CD4-positive, alpha-beta T cell (primary cell): Measurements from ENCODE around the gene PPP2R5C. TPM values are rescaled to one million over a fixed set of nuclear protein-coding genes. Genes with fewer than 3 reads are reported as not detected.

Source experiments
- ATAC-seq: fragments of 200-7000 bp; cut with Tn5 transposase; one replicate; pipeline ENCODE4 v1.10.0; 2022; ENCODE audit warnings: mild to moderate bottlenecking; ENCODE audit not compliant: poor library complexity
- CTCF ChIA-PET: fragments of 350-600 bp; sonication (Branson Sonifier 250); formaldehyde crosslinking; loops from one replicate; lab custom pipeline; 2021; ENCODE audit warnings: antibody characterized with exemption, inconsistent platforms; lab: Charles Lee
- POLR2A ChIA-PET: fragments of 350-600 bp; sonication (Branson Sonifier 250); formaldehyde crosslinking; loops from one replicate; lab custom pipeline; 2021; ENCODE audit warnings: antibody characterized with exemption, inconsistent platforms; lab: Charles Lee
- DNase-seq, 14 experiments: peaks; one replicate each; pipeline ENCODE4 v3.0.0-alpha.2; 2013 to 2020; ENCODE audit warnings: mixed read lengths in 2 of 14
- H3K27ac ChIP-seq, 2 donors: one replicate each; pipeline versions ENCODE4 v1.5.1 to v1.7.0; 2013; ENCODE audit warnings: low read length in 2 of 2, low read depth in 1 of 2, mild to moderate bottlenecking in 1 of 2
- H3K27me3 ChIP-seq, 2 experiments: 1 replicate in 1 of 2; 2 replicates in 1 of 2; pipeline versions ENCODE4 v1.6.1 to v1.7.0; 2013; ENCODE audit warnings: low read length in 2 of 2, control low read depth in 1 of 2, mild to moderate bottlenecking in 1 of 2, moderate library complexity in 1 of 2; ENCODE audit not compliant: insufficient read depth in 2 of 2, control insufficient read depth in 1 of 2
- H3K36me3 ChIP-seq: one replicate; pipeline ENCODE4 v1.6.1; 2013; ENCODE audit warnings: low read length, control low read depth; ENCODE audit not compliant: insufficient read depth
- H3K4me1 ChIP-seq: one replicate; pipeline ENCODE4 v1.6.1; 2013; ENCODE audit warnings: low read length, control low read depth; ENCODE audit not compliant: insufficient read depth
- H3K4me3 ChIP-seq: one replicate; pipeline ENCODE4 v1.5.1; 2013; ENCODE audit warnings: mild to moderate bottlenecking, low read length, moderate library complexity
- H3K9me3 ChIP-seq, 2 experiments: 1 replicate in 1 of 2; 2 replicates in 1 of 2; pipeline versions ENCODE4 v1.6.1 to v1.7.0; 2013; ENCODE audit warnings: low read length in 2 of 2, mild to moderate bottlenecking in 2 of 2, control low read depth in 1 of 2, moderate library complexity in 1 of 2; ENCODE audit not compliant: control insufficient read depth in 1 of 2, insufficient read depth in 1 of 2
- H3K27ac Mint-ChIP-seq: one replicate; pipeline ENCODE4 v1.8.0; 2020; ENCODE audit warnings: mixed read lengths
- H3K27me3 Mint-ChIP-seq: one replicate; pipeline ENCODE4 v1.8.0; 2021; ENCODE audit warnings: mixed read lengths
- H3K36me3 Mint-ChIP-seq: one replicate; pipeline ENCODE4 v1.8.0; 2021; ENCODE audit warnings: low read depth, mixed read lengths
- H3K4me1 Mint-ChIP-seq: one replicate; pipeline ENCODE4 v1.8.0; 2021; ENCODE audit warnings: low read depth, mixed read lengths
- H3K4me3 Mint-ChIP-seq: one replicate; pipeline ENCODE4 v1.8.0; 2020; ENCODE audit warnings: mild to moderate bottlenecking, mixed read lengths
- H3K9me3 Mint-ChIP-seq: one replicate; pipeline ENCODE4 v1.8.0; 2020; ENCODE audit warnings: mixed read lengths
- CTCF ChIP-seq: fragments of 200-600 bp; IDR thresholded peaks from one replicate; pipeline ENCODE4 v1.8.0; 2022; ENCODE audit warnings: antibody characterized with exemption, mild to moderate bottlenecking
- intact Hi-C, 2 experiments: fragments of 100-400 bp; cut with DNase I in 1 of 2; cut with micrococcal nuclease in 1 of 2; formaldehyde crosslinking; loops; one replicate each; pipeline versions ENCODE4 v1.15.1 to v1.9.0; 2023 to 2025; cut with DNase I, micrococcal nuclease
- total RNA-seq, 174 experiments: library from RNA in 2 of 174; stranded (reverse) in 2 of 174; gene quantifications; one replicate each; pipeline ENCODE4 v1.2.3 and lab custom pipeline; 2021 to 2026

Gene PPP2R5C
- total RNA-seq, 2 experiments from 2014 or later: 463 to 487 TPM

DNA sequence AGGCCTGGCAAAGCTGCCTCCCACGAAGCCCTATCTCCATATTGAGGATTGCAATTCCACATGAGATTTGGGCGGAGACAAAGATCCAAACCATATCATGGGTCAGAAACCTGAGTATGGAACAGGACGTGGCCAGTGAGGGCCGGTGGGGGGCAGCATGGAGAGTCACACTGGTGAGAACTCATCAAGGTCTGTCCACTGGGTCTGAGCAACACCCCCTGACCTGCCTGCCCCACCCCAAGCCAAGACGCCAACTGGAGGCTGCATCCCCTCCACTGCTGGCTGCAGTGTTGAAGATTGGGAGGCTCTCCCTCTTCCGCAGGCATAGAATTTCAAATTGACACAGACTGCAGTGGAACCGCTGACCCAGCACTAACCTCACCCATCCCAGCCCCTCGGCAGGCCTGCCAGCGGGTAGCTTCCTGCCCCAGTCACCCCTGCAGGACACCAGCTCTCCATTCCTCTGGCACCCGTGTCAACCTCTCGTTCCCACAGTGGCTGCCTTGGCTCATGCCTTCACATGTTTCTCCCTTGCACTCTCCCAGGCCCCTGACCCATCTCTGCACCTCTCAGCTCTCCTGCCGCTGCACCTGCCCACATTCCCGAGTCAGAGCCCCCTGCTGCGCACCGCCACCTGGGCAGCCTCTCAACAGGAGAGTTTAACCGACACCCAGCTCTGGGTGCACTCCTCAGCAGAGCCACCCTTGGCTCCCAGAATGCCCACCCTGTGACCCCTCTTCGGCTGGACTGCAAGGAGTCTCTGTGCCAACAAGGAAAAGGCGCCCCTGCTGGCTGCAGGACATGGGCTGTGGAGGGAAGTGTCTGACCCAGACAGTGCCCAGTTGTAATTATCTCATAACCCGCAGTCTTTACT is 45.2 kb upstream of the PPP2R5C start:
- H3K9me3 ChIP-seq: peaks cover 0 to 4% of the 10 kb centered on the region in 2 experiments
- Mint-ChIP-seq H3K27ac (peak overlapping the region; percentile 42), H3K4me3 (no peak overlapping the region), H3K4me1 (peaks cover 41% of the 10 kb centered on the region), H3K27me3 (no peaks in the 10 kb centered on the region), H3K36me3 (no peaks in the 10 kb centered on the region), H3K9me3 (no peaks in the 10 kb centered on the region)
- no peaks in the 10 kb centered on the region for H3K36me3 ChIP-seq
- no peak for TF ChIP-seq CTCF
- no peak for ATAC-seq
- H3K27me3 ChIP-seq: no peaks in the 10 kb centered on the region
- H3K4me3 ChIP-seq: no peak overlapping the region
- ChIA-PET CTCF (no interaction called here), POLR2A (interaction anchor here (0.6 kb wide), 1 partner anchor 102 kb away, joined by 3 read pairs; no protein-coding TSS in a partner anchor)
- H3K4me1 ChIP-seq: peaks cover 60% of the 10 kb centered on the region
- intact Hi-C loops: no loop called here
- H3K27ac ChIP-seq: no peak overlapping the region
- DNase-seq: peak in 2 of 14 experiments; percentile 11 to 17

DNA sequence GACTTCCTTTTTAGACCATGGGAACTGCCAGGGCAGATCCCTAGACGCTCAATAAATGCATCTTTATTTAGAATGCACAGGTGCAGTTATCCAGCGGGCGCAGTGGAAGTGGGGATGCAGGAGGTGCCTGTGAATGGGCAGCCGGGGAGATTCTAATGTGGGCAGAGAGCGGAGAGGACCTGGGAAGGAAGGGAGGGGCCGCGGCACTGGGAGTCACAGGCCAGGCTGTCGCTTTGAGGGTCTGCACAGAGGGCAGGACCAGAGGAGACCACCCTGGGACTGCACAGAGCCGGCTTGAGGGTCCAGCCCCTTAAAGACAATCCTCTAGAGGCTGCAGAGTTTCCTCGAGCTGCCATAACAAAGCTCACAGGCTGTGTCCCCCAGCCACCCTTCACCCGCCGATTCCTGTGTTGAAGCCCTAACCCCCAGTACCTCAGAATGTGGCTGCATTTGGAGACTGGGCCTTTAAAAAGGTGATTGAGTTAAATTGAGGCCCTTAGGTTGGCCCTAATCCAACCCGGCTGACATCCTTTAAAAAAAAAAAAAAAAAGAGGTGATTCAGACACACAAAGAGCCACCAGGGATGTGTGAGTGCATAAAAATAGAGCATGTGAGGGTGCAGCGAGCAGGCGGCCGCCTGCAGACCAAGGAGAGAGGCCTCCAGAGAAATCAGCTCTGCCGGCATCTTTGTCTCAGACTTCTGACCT is 44.4 kb upstream of the PPP2R5C start:
- intact Hi-C loops: no loop called here
- Histone ChIP-seq H3K27ac (no peak overlapping the region), H3K27me3 (no peaks in the 10 kb centered on the region), H3K4me1 (peaks cover 66% of the 10 kb centered on the region), H3K4me3 (no peak overlapping the region), H3K9me3 (peaks cover 0 to 4% of the 10 kb centered on the region in 2 experiments), H3K36me3 (no peaks in the 10 kb centered on the region)
- Mint-ChIP-seq H3K36me3 (no peaks in the 10 kb centered on the region), H3K9me3 (no peaks in the 10 kb centered on the region), H3K27ac (peak overlapping the region; percentile 42), H3K4me1 (peaks cover 49% of the 10 kb centered on the region), H3K27me3 (no peaks in the 10 kb centered on the region), H3K4me3 (no peak overlapping the region)
- ATAC-seq (no peak), DNase-seq (peak in 4 of 14 experiments; percentile 34 to 47 (median 43))
- CTCF ChIA-PET: no interaction called here
- no peak for TF ChIP-seq CTCF
- POLR2A ChIA-PET: interaction anchor here (0.6 kb wide), 1 partner anchor 102 kb away, joined by 3 read pairs; no protein-coding TSS in a partner anchor

DNA sequence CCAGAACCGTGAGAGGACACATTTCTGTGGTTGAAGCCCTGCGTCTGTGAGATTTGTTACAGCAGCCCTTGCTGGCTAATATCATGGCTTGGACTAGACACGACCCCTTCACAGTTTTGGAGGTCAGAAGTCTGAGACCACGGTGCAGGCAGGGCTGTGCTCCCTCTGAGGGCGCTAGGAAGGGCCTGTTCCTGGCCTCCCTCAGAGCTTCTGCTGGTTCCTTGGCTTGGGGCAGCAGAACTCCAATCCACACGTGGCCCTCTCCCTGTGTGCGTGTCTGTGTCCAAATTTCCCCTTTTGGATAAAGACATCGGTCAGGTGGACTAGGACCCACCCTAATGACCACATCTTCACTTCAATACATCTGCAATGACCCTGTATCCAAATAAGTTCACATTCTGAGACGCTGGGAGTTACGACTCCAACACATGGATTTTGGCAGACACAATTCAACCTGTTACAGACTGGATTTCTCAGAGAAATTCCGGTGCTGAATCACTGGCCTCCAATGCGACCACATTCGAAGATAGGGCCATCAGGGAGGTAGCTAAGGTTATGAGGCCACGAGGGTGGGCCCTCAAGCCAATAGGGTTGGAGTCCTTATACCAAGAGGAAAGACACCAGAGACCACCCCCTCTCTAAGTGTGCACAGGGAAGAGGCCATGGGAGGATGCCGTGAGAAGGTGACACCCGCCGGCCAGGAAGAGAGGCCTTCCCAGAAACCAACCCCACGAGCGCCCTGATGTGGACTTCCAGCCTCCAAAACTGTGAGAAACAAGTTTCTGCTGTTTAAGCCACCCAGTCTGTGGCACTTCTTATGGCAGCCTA is 43.6 kb upstream of the PPP2R5C start:
- intact Hi-C loops: no loop called here
- H3K9me3 Mint-ChIP-seq: no peaks in the 10 kb centered on the region
- DNase-seq: peak in 1 of 14 experiments; percentile 11
- Histone ChIP-seq H3K27me3 (no peaks in the 10 kb centered on the region), H3K36me3 (no peaks in the 10 kb centered on the region), H3K4me3 (no peak overlapping the region), H3K4me1 (peaks cover 74% of the 10 kb centered on the region), H3K9me3 (peaks cover 0 to 4% of the 10 kb centered on the region in 2 experiments), H3K27ac (no peak overlapping the region)
- H3K4me3 Mint-ChIP-seq: no peak overlapping the region
- peaks cover 56% of the 10 kb centered on the region for H3K4me1 Mint-ChIP-seq
- CTCF ChIA-PET: no interaction called here
- no peak for ATAC-seq
- POLR2A ChIA-PET: no interaction called here
- H3K27ac Mint-ChIP-seq: peak overlapping the region; percentile 59
- TF ChIP-seq CTCF: no peak
- H3K27me3 Mint-ChIP-seq: no peaks in the 10 kb centered on the region
- no peaks in the 10 kb centered on the region for H3K36me3 Mint-ChIP-seq
